GM23338 (cell line): ENCODE results near the gene BMPR1B. TPM values are rescaled to one million over a fixed set of nuclear protein-coding genes. Genes with fewer than 3 reads are reported as not detected.

ENCODE experiments used
- ATAC-seq: fragments of 200-7000 bp; cut with Tn5 transposase; 3 replicates; pipeline ENCODE4 v1.9.1; 2020
- DNase-seq: peaks from one replicate; pipeline ENCODE4 v3.0.0-alpha.2; 2015; ENCODE audit warnings: low spot score
- H2AFZ ChIP-seq: fragments of 200-600 bp; sonication (generic); 2 replicates; pipeline ENCODE4 v1.8.0; 2016; ENCODE audit warnings: antibody characterized with exemption, mild to moderate bottlenecking, moderate library complexity
- H3F3A ChIP-seq: fragments of 200-600 bp; sonication (generic); replicated peaks from 2 replicates; pipeline ENCODE4 v1.8.0; 2017; ENCODE audit warnings: antibody characterized with exemption, mixed run types, low read depth
- H3K27ac ChIP-seq: fragments of 200-600 bp; sonication (generic); 2 replicates; pipeline ENCODE4 v1.6.1; 2016; ENCODE audit warnings: low read depth
- H3K27me3 ChIP-seq: fragments of 200-600 bp; sonication (generic); 2 replicates; pipeline ENCODE4 v1.8.0; 2016; ENCODE audit warnings: mild to moderate bottlenecking, mixed run types, moderate library complexity; ENCODE audit not compliant: insufficient read depth
- H3K36me3 ChIP-seq: fragments of 200-600 bp; sonication (generic); 2 replicates; pipeline ENCODE4 v1.8.0; 2016; ENCODE audit warnings: mild to moderate bottlenecking; ENCODE audit not compliant: insufficient read depth
- H3K4me1 ChIP-seq: fragments of 200-600 bp; sonication (generic); 2 replicates; pipeline ENCODE4 v1.8.0; 2016; ENCODE audit warnings: mild to moderate bottlenecking, moderate library complexity; ENCODE audit not compliant: insufficient read depth
- H3K4me2 ChIP-seq: fragments of 200-600 bp; sonication (generic); 2 replicates; pipeline ENCODE4 v1.7.1; 2017; ENCODE audit warnings: mixed run types
- H3K4me3 ChIP-seq: fragments of 200-600 bp; sonication (generic); 2 replicates; pipeline ENCODE4 v1.6.1; 2016; ENCODE audit warnings: mixed run types
- H3K79me2 ChIP-seq: fragments of 200-600 bp; sonication (generic); replicated peaks from 2 replicates; pipeline ENCODE4 v1.8.0; 2017; ENCODE audit warnings: mild to moderate bottlenecking; ENCODE audit not compliant: insufficient read depth
- H3K9me2 ChIP-seq: fragments of 200-600 bp; sonication (generic); 2 replicates; pipeline ENCODE4 v1.8.0; 2017; ENCODE audit not compliant: insufficient read depth
- H4K20me1 ChIP-seq: fragments of 200-600 bp; sonication (generic); replicated peaks from 2 replicates; pipeline ENCODE4 v1.8.0; 2017; ENCODE audit warnings: mild to moderate bottlenecking; ENCODE audit not compliant: insufficient read depth
- H3K27ac Mint-ChIP-seq: 2 replicates; pipeline ENCODE4 v1.8.0; 2020; ENCODE audit warnings: inconsistent platforms, mild to moderate bottlenecking, moderate library complexity, mixed read lengths
- H3K27me3 Mint-ChIP-seq: 3 replicates; pipeline ENCODE4 v1.8.0; 2022; ENCODE audit warnings: low read depth, mild to moderate bottlenecking, moderate library complexity, mixed read lengths, inconsistent platforms; ENCODE audit not compliant: insufficient read depth, poor library complexity
- H3K36me3 Mint-ChIP-seq: 3 replicates; pipeline ENCODE4 v1.8.0; 2021; ENCODE audit warnings: low read depth, mild to moderate bottlenecking, inconsistent platforms, moderate library complexity, mixed read lengths
- H3K4me1 Mint-ChIP-seq: 3 replicates; pipeline ENCODE4 v1.8.0; 2020; ENCODE audit warnings: mild to moderate bottlenecking, inconsistent platforms, mixed read lengths
- H3K4me3 Mint-ChIP-seq: 3 replicates; pipeline ENCODE4 v1.8.0; 2021; ENCODE audit warnings: moderate library complexity, mild to moderate bottlenecking, inconsistent platforms, mixed read lengths
- H3K9me3 Mint-ChIP-seq: 3 replicates; pipeline ENCODE4 v1.8.0; 2020; ENCODE audit warnings: moderate library complexity, mild to moderate bottlenecking, inconsistent platforms, mixed read lengths
- CREB1 ChIP-seq: fragments of 250-450 bp; sonication (Bioruptor Pico); IDR thresholded peaks from 2 replicates; pipeline ENCODE4 v1.5.0; 2020; ENCODE audit warnings: low read depth, mild to moderate bottlenecking, moderate library complexity
- EZH2 ChIP-seq: fragments of 200-600 bp; sonication (generic); IDR thresholded peaks from one replicate; pipeline ENCODE4 v1.8.0; 2017; ENCODE audit warnings: antibody characterized with exemption, mild to moderate bottlenecking, low read depth; ENCODE audit not compliant: unreplicated experiment
- EZH2phosphoT487 ChIP-seq: fragments of 200-600 bp; sonication (generic); IDR thresholded peaks from one replicate; pipeline ENCODE4 v1.8.1; 2018; ENCODE audit warnings: antibody characterized with exemption; ENCODE audit not compliant: unreplicated experiment
- JUNB ChIP-seq: IDR thresholded peaks from one replicate; pipeline ENCODE4 v1.6.1; 2016; ENCODE audit warnings: antibody characterized with exemption; ENCODE audit not compliant: unreplicated experiment
- NANOG ChIP-seq: IDR thresholded peaks from 2 replicates; pipeline ENCODE4 v1.6.1; 2016; ENCODE audit warnings: antibody characterized with exemption, borderline replicate concordance
- POLR2AphosphoS5 ChIP-seq: IDR thresholded peaks from 2 replicates; pipeline ENCODE4 v1.6.1; 2016; ENCODE audit warnings: antibody characterized with exemption, low read depth
- STAT1 ChIP-seq: IDR thresholded peaks from one replicate; pipeline ENCODE4 v1.6.1; 2016; ENCODE audit warnings: antibody characterized with exemption; ENCODE audit not compliant: unreplicated experiment
- ZNF114 ChIP-seq: fragments of 250-450 bp; sonication (Bioruptor Pico); IDR thresholded peaks from 2 replicates; pipeline ENCODE4 v1.5.0; 2020; ENCODE audit warnings: mild to moderate bottlenecking, moderate library complexity
- ZNF331 ChIP-seq: fragments of 250-450 bp; sonication (Bioruptor Pico); IDR thresholded peaks from 2 replicates; pipeline ENCODE4 v1.5.0; 2020; ENCODE audit warnings: low read depth, mild to moderate bottlenecking, moderate library complexity
- polyA plus RNA-seq: library from polyadenylated mRNA; unstranded; fragments of >200 nt; fragmentation: Nextera tagmentation; extraction: Ambion mirVana; gene quantifications from 2 replicates; pipeline ENCODE4 v1.2.1, GENCODE V29; 2016
- total RNA-seq: library from RNA; depleted of rRNA; stranded (reverse); fragments of >200 nt; shearing (Covaris generic); gene quantifications from 2 replicates; pipeline ENCODE4 v1.2.3, GENCODE V29; 2014
- TF ChIP-seq, protein P1 (sequence below): IDR thresholded peaks from one replicate; pipeline ENCODE4 v1.6.1; 2018; ENCODE audit warnings: antibody characterized with exemption; ENCODE audit not compliant: unreplicated experiment
- TF ChIP-seq, protein P2 (sequence below), 2 experiments: fragments of 200-600 bp in 1 of 2; sonication (generic) in 1 of 2; conservative IDR thresholded peaks; 2 replicates each; pipeline versions ENCODE4 v1.5.1 to v1.6.1; 2016 to 2017; ENCODE audit warnings: antibody characterized with exemption in 2 of 2, low read depth in 2 of 2, mild to moderate bottlenecking in 2 of 2, moderate library complexity in 1 of 2
- TF ChIP-seq, protein P3 (sequence below): fragments of 250-450 bp; sonication (Bioruptor Pico); IDR thresholded peaks from 2 replicates; pipeline ENCODE4 v1.5.0; 2020; ENCODE audit warnings: mild to moderate bottlenecking, moderate library complexity
- TF ChIP-seq, protein P4 (sequence below): IDR thresholded peaks from 2 replicates; pipeline ENCODE4 v1.6.1; 2016; ENCODE audit warnings: antibody characterized with exemption

Gene BMPR1B
- total and polyA plus RNA-seq, 2 experiments from 2014 or later = 0.48 to 1.0 TPM

DNA sequence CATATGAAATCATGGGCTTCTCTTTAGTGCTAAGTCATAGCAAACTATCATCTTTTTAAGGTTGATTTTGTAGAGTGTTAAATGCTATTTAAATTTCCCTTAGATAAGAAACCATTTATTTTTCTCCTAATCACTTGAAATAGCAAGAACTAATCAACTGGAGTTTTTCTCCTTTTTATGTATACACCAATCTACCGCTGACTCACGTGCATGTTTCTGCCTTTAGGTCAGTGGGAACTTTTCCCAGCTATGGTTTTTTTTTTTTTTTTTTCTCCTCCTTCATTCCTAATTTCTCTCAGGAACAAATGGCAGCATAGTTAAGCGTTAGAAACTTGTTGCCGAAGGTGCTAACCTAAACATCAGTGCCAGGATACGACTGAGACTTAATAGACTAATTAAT is 176.4 kb downstream of the BMPR1B start:
- TF ChIP-seq POLR2AphosphoS5 (no peak), CREB1 (no peak), EZH2 (no peak), EZH2phosphoT487 (no peak), ZNF114 (CRISPR knock-in tag) (no peak), STAT1 (no peak), ZNF331 (CRISPR knock-in tag) (no peak), NANOG (no peak), JUNB (no peak)
- TF ChIP-seq, protein P1, sequence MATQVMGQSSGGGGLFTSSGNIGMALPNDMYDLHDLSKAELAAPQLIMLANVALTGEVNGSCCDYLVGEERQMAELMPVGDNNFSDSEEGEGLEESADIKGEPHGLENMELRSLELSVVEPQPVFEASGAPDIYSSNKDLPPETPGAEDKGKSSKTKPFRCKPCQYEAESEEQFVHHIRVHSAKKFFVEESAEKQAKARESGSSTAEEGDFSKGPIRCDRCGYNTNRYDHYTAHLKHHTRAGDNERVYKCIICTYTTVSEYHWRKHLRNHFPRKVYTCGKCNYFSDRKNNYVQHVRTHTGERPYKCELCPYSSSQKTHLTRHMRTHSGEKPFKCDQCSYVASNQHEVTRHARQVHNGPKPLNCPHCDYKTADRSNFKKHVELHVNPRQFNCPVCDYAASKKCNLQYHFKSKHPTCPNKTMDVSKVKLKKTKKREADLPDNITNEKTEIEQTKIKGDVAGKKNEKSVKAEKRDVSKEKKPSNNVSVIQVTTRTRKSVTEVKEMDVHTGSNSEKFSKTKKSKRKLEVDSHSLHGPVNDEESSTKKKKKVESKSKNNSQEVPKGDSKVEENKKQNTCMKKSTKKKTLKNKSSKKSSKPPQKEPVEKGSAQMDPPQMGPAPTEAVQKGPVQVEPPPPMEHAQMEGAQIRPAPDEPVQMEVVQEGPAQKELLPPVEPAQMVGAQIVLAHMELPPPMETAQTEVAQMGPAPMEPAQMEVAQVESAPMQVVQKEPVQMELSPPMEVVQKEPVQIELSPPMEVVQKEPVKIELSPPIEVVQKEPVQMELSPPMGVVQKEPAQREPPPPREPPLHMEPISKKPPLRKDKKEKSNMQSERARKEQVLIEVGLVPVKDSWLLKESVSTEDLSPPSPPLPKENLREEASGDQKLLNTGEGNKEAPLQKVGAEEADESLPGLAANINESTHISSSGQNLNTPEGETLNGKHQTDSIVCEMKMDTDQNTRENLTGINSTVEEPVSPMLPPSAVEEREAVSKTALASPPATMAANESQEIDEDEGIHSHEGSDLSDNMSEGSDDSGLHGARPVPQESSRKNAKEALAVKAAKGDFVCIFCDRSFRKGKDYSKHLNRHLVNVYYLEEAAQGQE = no peak
- TF ChIP-seq, protein P2, sequence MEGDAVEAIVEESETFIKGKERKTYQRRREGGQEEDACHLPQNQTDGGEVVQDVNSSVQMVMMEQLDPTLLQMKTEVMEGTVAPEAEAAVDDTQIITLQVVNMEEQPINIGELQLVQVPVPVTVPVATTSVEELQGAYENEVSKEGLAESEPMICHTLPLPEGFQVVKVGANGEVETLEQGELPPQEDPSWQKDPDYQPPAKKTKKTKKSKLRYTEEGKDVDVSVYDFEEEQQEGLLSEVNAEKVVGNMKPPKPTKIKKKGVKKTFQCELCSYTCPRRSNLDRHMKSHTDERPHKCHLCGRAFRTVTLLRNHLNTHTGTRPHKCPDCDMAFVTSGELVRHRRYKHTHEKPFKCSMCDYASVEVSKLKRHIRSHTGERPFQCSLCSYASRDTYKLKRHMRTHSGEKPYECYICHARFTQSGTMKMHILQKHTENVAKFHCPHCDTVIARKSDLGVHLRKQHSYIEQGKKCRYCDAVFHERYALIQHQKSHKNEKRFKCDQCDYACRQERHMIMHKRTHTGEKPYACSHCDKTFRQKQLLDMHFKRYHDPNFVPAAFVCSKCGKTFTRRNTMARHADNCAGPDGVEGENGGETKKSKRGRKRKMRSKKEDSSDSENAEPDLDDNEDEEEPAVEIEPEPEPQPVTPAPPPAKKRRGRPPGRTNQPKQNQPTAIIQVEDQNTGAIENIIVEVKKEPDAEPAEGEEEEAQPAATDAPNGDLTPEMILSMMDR (conservative IDR thresholded peaks at IDR 0.05; ENCODE audit: low read depth in 2 of 2) = no peak
- TF ChIP-seq, protein P3, sequence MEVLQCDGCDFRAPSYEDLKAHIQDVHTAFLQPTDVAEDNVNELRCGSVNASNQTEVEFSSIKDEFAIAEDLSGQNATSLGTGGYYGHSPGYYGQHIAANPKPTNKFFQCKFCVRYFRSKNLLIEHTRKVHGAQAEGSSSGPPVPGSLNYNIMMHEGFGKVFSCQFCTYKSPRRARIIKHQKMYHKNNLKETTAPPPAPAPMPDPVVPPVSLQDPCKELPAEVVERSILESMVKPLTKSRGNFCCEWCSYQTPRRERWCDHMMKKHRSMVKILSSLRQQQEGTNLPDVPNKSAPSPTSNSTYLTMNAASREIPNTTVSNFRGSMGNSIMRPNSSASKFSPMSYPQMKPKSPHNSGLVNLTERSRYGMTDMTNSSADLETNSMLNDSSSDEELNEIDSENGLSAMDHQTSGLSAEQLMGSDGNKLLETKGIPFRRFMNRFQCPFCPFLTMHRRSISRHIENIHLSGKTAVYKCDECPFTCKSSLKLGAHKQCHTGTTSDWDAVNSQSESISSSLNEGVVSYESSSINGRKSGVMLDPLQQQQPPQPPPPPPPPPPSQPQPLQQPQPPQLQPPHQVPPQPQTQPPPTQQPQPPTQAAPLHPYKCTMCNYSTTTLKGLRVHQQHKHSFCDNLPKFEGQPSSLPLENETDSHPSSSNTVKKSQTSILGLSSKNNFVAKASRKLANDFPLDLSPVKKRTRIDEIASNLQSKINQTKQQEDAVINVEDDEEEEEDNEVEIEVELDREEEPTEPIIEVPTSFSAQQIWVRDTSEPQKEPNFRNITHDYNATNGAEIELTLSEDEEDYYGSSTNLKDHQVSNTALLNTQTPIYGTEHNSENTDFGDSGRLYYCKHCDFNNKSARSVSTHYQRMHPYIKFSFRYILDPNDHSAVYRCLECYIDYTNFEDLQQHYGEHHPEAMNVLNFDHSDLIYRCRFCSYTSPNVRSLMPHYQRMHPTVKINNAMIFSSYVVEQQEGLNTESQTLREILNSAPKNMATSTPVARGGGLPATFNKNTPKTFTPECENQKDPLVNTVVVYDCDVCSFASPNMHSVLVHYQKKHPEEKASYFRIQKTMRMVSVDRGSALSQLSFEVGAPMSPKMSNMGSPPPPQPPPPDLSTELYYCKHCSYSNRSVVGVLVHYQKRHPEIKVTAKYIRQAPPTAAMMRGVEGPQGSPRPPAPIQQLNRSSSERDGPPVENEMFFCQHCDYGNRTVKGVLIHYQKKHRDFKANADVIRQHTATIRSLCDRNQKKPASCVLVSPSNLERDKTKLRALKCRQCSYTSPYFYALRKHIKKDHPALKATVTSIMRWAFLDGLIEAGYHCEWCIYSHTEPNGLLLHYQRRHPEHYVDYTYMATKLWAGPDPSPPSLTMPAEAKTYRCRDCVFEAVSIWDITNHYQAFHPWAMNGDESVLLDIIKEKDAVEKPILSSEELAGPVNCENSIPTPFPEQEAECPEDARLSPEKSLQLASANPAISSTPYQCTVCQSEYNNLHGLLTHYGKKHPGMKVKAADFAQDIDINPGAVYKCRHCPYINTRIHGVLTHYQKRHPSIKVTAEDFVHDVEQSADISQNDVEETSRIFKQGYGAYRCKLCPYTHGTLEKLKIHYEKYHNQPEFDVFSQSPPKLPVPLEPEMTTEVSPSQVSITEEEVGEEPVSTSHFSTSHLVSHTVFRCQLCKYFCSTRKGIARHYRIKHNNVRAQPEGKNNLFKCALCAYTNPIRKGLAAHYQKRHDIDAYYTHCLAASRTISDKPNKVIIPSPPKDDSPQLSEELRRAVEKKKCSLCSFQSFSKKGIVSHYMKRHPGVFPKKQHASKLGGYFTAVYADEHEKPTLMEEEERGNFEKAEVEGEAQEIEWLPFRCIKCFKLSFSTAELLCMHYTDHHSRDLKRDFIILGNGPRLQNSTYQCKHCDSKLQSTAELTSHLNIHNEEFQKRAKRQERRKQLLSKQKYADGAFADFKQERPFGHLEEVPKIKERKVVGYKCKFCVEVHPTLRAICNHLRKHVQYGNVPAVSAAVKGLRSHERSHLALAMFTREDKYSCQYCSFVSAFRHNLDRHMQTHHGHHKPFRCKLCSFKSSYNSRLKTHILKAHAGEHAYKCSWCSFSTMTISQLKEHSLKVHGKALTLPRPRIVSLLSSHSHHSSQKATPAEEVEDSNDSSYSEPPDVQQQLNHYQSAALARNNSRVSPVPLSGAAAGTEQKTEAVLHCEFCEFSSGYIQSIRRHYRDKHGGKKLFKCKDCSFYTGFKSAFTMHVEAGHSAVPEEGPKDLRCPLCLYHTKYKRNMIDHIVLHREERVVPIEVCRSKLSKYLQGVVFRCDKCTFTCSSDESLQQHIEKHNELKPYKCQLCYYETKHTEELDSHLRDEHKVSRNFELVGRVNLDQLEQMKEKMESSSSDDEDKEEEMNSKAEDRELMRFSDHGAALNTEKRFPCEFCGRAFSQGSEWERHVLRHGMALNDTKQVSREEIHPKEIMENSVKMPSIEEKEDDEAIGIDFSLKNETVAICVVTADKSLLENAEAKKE (CRISPR knock-in tag) = no peak
- TF ChIP-seq, protein P4, sequence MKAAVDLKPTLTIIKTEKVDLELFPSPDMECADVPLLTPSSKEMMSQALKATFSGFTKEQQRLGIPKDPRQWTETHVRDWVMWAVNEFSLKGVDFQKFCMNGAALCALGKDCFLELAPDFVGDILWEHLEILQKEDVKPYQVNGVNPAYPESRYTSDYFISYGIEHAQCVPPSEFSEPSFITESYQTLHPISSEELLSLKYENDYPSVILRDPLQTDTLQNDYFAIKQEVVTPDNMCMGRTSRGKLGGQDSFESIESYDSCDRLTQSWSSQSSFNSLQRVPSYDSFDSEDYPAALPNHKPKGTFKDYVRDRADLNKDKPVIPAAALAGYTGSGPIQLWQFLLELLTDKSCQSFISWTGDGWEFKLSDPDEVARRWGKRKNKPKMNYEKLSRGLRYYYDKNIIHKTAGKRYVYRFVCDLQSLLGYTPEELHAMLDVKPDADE = no peak
- no peaks in the 10 kb centered on the region for H4K20me1 ChIP-seq
- no peaks in the 10 kb centered on the region for H3K27me3 ChIP-seq
- H3F3A ChIP-seq = no peaks in the 10 kb centered on the region
- ATAC-seq (no peak), DNase-seq (no peak)
- H3K79me2 ChIP-seq = no peaks in the 10 kb centered on the region
- Mint-ChIP-seq H3K9me3 (no peaks in the 10 kb centered on the region), H3K27ac (no peak overlapping the region), H3K4me3 (no peak overlapping the region), H3K27me3 (peaks cover 5% of the 10 kb centered on the region), H3K4me1 (peaks cover 23% of the 10 kb centered on the region), H3K36me3 (no peaks in the 10 kb centered on the region)
- H3K4me2 ChIP-seq = no peak overlapping the region
- H3K27ac ChIP-seq = no peak overlapping the region
- no peak overlapping the region for H3K4me3 ChIP-seq
- H3K36me3 ChIP-seq = no peaks in the 10 kb centered on the region
- H3K4me1 ChIP-seq = peaks cover 6% of the 10 kb centered on the region; the same call in 1 of the 2 replicates
- no peaks in the 10 kb centered on the region for H3K9me2 ChIP-seq
- H2AFZ ChIP-seq = no peak overlapping the region
